Activated CD4-positive, alpha-beta T cell treated with anti-CD3 and anti-CD28 coated beads, Interleukin-2, Interleukin-6, amounts not matched to agents 100 ng/mL and 50 ng/mL, durations not matched to agents 16 hours and 8 hours (primary cell): ENCODE data around the gene DPF3.
A peak's percentile ranks its signal among the peaks of the same experiment; 100 is the strongest.

Experiments
- DNase-seq: peaks from one replicate; pipeline ENCODE4 v3.0.0-alpha.2; 2020

Gene DPF3

DNA sequence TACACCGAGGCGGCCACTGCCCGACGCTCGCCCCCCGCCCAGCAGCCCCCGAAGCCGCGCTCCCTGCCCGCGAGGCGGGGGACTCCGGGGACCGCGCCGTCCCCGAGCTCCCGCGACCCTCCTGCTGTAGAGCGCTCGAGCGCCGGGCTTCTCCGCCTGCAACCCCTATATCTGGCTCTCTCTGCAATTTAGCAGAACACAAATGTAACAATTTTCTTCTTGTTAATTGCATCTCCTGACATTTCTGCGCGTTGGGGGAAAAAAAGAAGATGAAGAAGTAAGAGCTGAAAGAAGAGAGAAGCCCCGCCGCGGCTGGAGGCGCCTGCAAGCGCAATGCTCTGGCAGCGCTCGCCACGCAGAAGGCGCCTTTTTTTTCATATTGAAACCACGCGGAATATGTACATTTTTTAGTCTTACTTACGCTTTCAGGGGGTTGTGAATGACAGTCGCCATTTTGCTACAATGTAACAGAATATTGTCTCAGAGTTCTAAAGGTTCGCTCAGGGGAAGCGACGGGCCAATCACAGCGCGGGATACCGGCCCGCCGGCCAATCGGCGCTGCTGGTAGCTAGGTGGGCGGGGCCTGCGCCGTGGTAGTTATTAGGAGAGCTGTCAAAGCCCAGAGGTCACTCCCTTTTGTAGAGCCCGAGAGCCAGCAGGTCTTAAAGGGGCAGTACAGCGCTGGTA, at the start of gene DPF3:
Gene DPF3 (minus strand): TSS at position 466 of the 687 bp plus-strand sequence. CDS start 13 bp downstream, at position 453.
- peak; percentile 96 for DNase-seq

DNA sequence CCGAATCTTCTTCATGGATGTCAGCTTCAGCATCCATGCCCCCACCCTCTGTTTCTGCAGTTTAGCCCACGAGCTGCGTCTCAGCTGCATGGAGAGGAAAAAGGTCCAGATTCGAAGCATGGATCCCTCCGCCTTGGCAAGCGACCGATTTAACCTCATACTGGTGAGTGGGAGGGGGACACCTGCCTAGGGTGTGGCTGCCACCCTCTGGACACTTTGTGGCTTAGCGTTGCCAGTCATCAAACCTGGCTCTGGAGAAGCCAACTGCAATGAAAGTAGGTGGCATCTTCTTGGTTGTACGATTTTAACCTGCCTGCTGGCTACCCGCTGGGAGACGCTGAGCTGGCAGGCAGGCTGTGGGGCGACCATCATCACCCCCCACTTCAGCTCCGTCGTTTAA, 49.0 kb upstream of the DPF3 start:
- no peak for DNase-seq

DNA sequence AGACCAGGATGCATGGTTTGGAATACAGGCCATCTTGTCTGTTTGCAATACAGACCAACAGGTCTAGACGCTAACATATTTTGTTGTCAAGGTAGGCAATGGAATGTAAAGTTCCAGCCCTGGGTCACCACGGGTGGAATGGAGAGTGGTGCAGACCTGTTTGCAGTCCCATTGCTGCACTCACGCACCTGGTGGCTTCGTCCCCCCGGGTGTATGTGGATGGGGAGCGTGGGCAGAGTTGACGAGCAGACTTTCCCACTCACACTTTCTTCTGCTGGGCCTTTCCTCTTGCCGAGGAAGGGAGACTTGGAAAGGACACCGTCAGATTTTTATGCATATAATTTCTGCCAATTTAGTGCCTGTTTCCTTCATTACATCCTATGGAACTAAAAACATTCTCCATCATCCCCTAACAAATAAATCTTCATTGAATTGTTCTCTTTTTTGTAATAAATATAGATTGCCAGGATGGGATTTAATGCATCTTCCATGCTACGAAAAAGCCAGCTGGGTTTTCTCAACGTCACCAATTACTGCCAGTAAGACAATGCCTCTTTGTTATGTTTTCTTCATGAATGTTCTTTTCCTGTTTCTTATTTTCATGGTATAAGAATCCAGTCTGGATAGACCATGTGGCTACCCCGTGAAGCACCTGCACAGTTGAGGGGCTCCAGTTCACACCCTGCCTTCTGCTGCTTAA, 47.5 kb upstream of the DPF3 start:
- DNase-seq = no peak

GRCh38 chr14:72939630-72940029, 45.7 kb upstream of the DPF3 start:
- no peak for DNase-seq

DNA sequence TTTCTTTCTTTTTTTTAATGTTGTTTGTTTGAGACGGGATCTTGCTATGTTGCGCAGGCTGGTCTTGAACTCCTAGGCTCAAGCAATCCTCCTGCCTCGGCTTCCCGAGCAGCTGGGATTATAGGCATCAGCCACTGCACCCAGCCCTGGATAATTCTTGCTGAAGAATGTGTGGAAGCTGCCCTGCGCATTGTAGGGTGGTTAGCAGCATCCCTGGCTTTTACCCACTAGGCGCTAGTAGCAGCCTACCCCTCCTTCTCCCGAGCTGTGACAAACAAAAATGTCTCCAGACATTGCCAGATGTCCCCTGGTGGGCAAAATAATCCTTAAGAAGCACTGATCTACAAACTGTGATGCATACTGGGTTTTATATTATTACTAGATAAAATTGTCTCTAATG, 39.0 kb upstream of the DPF3 start:
- DNase-seq = no peak

DNA sequence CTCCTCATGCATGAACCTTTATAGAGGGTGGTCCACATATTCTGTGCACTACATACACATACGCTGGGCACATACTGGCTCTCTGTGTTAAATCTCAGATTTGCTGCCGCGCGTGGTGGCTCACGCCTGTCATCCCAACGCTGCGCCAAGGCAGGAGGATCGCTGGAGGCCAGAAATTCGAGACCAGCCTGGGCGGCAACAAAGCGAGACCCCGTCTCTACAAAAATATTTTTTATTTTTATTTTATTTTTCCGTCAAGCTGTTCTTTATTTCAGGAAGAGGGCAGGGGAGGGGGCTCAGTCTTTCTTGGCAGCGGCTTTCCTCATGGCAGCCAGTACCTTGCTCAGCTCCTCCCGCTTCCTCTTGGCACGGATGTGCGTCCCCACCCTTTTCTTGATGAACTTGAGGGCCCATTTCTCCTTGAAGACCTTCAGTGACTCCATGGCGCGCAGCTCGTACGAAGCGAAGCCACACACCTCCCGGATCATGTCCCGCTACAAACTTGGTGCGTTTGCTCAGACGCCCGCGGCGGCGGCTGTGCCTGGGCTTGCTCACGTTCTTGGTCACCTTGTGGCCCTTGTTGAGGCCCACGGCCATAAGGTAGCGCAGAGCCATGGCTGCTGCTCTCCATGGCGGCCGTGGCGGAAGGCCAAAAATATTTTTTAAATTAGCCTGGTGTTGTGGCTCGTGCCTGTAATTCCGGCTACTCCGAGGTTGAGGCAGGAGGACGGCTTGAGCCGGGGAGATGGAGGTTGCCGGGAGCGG, 35.6 kb upstream of the DPF3 start:
- no peak for DNase-seq

DNA sequence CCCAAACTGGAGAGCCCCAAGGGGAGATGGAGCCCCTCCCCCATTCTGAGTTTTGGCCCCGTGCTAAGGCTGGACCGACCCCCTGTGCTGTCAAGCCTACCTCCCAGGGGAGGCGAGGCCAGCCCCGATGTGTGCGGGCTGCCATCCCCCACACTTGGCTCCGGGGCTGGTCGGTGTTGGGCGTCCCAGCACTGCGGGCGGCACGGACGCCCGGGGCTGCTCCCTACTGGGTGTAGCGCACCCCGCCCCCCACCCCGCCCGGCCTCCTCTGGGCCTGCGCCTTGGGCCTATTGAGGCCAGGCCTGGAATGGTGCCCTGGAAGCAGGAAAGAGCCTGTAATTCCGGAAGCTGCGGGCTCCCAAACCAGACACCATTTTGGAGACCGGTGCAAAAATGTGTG, 35.0 kb upstream of the DPF3 start:
- DNase-seq = no peak

DNA sequence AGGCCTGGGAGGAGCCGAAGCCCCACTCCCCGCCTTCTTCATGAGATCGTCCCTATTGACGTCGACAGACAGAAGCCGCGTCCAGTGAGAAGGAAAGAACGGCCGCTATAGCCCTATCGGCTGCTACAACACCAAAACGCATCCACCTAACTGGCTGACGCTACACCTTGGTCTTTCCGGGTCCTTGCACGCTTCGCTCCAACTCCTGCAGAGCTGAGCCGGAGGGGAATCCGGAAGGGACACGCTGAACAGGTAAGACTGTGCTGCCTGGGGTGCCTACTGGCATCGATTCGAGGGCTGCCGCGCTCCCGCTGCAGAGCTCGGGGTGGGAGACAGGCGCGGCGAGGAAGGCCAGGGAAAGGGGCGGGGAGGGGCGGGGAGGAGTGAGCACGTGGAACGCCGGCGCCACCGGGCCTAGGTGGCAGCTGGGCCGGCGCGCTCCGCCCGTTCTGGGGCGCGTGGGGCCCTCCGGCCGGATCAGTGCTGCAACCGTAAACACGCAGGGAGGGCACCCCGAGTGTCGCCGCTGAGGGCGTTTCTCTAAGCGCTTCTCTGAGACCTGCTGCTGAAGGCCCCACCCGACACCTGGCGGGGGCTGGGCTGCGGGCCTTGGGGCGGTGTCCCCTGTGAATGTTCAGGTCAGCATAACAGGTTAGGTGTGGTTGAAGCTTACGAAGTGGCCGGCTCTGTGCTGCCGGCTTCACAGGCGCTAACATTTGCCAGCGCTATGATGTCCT, 32.6 kb upstream of the DPF3 start, which contains the start of gene DCAF4:
Gene DCAF4 (plus strand): TSS at position 173 of the 737 bp plus-strand sequence. CDS start 11,515 bp downstream, outside the sequence.
- peak; percentile 98 for DNase-seq

GRCh38 chr14:72925815-72926291, 32.0 kb upstream of the DPF3 start:
- no peak for DNase-seq

- DNase-seq = no peak
These were observed 31.4 kb upstream of the DPF3 start for GRCh38 chr14:72925171-72925759.

DNA sequence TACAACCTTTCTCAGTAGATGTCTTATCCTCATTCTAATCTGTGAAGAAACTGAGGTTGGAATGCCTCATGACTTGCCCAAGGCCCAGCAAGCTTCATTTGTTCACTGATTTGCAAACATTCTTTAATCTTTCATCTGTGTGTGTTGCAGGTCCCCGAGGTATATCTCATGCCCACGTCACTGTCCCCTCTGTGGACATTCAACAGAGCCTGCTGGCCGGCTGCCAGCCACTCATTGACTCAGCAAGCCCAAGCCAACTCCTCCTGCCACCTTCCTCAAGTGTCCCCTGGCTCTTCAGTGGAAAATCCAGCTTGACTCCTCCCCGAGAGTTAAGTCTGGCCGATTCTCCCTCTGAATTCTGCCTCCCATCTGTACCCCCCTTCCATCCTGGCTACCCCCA, 30.4 kb upstream of the DPF3 start:
- no peak for DNase-seq

DNA sequence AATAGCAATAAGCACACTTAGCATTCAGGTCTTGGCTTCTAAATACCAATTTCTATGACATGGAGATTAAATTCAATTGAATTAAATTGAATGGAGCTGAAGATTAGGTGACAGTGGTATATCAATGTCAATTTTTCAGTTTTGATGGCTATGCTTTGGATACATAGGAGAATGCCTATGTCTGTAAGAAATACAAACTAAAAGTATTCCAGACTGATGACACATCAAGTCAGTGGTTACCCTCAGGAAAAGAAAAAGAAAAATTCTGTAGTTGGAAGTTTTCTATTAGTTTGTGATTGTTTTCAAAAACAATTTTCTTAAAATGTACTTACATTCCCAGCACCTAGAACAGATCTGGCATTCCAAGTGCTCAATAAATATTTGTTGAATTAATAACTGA, 27.5 kb upstream of the DPF3 start:
- no peak for DNase-seq

DNA sequence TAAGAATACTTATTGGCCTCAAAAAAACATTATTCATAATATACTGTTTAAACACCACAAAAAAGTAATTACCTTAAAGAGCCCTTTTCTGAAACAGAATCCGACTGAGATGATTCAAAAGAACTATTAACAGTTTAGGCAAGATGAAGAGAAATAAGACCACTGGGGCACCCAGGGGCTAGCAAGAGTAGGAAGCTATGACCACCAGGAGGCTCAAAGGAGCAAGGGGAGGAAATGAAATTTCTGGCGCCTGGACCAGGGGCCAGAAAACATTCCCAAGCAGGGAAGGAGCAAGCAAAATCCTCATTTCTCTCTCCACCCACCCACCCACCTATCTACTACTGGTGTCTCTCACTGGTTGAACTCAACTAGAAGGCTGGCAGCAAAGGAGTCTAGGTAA, 26.1 kb upstream of the DPF3 start:
- no peak for DNase-seq

DNA sequence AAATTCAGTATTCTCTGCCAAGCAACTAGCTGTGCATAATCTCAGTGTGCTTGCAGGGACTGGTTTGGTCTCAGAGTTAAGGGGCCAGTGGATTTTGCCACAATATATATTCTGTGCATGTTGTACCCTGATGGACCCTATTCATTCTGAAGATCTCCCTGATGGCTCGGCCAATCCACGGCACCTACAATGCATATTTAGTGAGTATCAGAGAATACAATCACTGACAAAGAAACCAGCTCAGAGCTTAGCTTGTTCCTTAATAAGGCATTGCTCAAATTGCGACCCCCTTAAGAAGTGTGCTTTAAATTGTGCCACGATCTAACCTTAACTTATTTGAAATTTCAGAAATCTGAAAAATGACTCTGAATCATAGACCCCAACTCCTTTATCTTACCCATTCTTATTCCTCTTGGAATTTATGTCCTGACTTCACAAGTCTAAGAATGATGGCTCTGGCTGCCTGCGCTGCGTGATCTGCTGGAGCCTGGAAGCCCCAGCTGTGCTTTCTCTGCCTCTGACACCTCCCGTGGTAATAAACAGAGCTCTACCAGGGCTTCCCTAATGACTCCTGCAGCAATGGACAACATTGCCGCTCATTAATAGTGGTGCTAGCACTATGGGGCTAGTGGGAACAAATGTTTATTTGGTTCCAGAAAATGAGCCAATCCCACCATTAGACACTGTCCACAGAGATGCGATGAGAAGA, 23.3 kb upstream of the DPF3 start:
- no peak for DNase-seq

- DNase-seq = no peak
These were observed 22.3 kb upstream of the DPF3 start for GRCh38 chr14:72916174-72916573.

DNA sequence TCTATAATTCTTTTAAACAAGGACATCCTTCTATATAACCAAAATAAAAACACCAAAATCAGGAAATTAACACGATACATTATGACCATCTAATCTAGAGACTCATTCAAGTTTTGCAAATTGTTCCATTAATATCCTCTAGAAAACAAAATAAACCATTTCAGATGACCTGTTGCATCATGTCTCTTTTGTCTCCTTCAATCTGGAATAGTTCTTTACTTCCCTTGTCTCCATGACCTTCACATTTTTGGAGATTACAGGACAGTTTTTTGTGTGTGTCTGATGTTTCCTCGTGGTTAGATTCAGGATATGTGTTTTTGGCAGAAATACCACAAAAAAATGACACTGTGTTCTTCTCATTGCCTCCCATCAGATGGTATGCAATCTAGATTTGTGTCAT, 19.9 kb upstream of the DPF3 start:
- DNase-seq = no peak

DNA sequence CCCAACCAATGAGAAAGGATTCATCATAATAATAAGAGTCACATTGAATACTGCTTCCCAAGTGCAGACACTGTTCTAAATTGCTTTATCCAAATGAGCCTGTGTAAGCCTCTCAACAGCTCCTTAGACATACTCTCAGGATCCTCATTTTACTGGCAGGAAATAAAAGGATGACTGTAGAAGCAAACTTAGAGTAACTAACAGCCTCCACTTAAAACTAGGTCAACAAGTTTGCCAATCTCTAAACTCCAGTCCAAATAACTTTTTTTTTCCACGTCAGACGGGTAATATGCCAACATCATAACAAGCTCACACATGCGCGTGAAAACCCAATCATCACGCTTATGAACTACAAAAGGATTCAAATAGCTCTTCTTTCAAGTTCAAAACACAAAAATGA, 15.3 kb upstream of the DPF3 start:
- no peak for DNase-seq

- no peak for DNase-seq
These were observed 14.0 kb upstream of the DPF3 start for GRCh38 chr14:72907886-72908285.

DNA sequence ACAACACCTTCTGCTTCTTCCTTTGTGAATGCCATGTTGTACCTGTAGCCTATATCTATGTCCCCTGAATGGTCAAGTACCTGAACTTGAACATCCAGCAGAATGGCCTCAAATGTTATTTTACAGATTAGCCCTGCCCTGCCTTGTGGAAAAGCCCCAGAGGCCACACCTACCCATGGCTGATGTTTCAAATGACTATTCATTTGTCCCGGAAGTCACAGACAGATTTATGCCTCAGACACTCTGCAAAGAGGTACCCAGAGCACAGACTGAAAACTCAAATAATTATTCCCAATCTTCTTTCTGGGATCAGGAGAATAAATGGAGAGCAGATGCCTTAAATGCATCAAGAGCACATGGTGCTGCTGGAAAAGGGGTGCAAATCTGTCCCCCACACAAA, 13.0 kb upstream of the DPF3 start:
- DNase-seq = no peak

DNA sequence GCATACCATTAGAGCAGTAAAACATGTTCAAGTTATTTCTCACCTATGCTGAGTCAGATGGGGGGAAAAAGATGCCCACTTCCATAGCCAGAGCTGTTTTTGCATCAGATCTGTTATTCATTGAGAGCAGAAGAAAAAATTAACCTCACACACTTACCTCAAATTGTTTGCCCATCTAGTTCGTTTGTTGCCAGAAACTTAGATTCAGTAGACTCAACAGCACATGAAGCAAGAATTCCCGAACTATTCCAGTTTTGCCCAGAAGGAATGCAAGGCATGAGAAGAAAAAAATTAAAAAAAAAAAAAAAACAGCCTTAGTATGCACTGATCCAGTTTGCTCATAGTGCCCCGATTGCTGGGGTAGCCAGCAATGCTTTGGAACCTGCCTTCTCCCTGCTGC, 12.4 kb upstream of the DPF3 start:
- DNase-seq = no peak

DNA sequence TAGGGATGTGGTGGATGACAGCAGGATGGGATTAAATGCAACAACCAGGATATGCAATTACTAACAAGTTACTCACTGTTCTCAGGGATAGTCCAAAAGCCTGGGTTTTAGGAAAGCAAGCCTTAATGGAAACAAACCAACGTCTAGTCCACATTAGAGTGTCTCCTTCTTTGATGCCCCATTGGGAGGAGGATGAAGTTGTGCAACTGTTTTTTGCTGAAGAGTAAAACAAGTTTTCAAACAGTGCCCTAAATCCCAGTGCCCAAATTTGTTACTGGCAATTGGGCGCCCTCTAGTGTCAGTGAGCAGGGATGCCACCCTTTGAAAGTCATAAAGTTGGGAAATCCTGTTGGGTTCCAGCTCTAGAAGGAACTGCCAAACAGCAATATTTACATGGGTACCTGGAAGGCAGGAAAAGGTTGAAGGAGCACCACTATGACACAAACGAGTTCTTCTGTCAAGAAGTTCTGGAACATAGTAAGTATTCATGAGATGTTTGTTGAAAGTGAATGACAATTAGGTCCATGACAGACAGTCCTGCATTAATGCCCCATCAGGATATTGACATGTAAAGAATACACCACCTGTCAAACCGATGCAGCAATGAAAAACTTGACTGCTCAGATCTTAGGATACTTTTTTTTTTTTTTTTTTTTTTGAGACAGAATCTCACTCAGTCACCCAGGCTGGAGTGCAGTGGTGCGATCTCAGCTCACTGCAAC, 11.1 kb upstream of the DPF3 start:
- peak; percentile 78 for DNase-seq
